ACC112 (cell line): ENCODE measurements around the gene GIPC3.

Experiments
- H2AFZ ChIP-seq: fragments of 200-600 bp; sonication (generic); one replicate; pipeline ENCODE4 v1.6.0; 2017; ENCODE audit warnings: antibody characterized with exemption, low read length; ENCODE audit not compliant: unreplicated experiment
- H3K27ac ChIP-seq: fragments of 200-600 bp; sonication (generic); 2 replicates; pipeline ENCODE4 v1.5.1; 2014; ENCODE audit warnings: low read depth, mild to moderate bottlenecking, antibody characterized with exemption, low read length, moderate library complexity
- H3K27me3 ChIP-seq: fragments of 200-600 bp; sonication (generic); 2 replicates; pipeline ENCODE4 v1.6.1; 2014; ENCODE audit warnings: mild to moderate bottlenecking, antibody characterized with exemption, low read length, moderate library complexity, mixed read lengths; ENCODE audit not compliant: insufficient read depth
- H3K36me3 ChIP-seq: fragments of 200-600 bp; sonication (generic); 2 replicates; pipeline ENCODE4 v1.6.1; 2016; ENCODE audit warnings: mild to moderate bottlenecking, antibody characterized with exemption, low read length, moderate library complexity, mixed read lengths; ENCODE audit not compliant: insufficient read depth
- H3K4me1 ChIP-seq: fragments of 200-600 bp; sonication (generic); one replicate; pipeline ENCODE4 v1.6.1; 2016; ENCODE audit warnings: low read length, mixed read lengths; ENCODE audit not compliant: insufficient read depth, unreplicated experiment, control insufficient read depth
- H3K4me3 ChIP-seq: fragments of 200-600 bp; sonication (generic); 2 replicates; pipeline ENCODE4 v1.5.1; 2014; ENCODE audit warnings: mild to moderate bottlenecking, low read depth, low read length
- H3K79me2 ChIP-seq: fragments of 200-600 bp; sonication (generic); one replicate; pipeline ENCODE4 v1.6.0; 2016; ENCODE audit warnings: low read length; ENCODE audit not compliant: control insufficient read depth, unreplicated experiment, insufficient read depth

The GIPC3 gene

DNA sequence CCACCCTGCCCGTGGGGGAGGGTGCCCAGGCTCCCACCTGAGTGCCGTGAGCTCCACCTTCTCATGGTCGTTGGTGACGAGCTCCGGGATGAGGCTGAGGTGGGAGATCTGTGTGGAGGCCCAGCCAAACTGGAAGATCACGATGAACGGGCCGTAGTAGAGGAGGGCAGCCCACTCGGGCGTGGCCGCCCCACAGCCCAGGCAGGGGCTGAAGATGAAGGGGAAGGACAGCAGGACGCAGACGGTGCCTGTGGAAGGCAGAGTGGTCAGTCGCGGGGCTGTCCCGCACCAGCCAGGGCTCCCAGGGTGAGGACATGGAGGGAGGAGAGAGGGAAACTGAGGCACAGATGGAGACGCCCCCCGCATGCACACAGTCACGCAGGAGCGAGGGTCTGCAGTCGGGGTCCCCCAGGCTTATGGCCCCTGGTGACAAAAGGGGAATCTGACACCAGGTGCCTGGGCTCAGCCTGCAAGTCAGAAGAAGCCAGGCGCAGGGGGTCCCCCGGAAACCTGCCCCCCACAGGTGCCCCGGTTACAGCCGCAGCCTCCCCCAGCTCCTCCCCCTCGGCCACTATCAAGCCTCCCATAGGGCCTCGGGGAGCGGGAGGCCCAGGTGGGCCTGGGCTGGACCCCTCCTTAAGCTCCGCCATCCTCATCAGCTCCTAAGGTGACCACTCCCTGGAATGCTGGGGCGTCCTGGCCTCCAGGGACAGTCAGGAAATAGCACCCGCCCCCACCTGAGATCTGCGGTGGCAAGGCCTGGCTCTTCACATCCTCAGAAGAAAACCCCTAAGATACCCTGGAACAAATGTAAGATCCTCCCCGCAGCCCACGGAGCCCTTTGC, 34.1 kb upstream of the GIPC3 start:
- Histone ChIP-seq H3K27ac (no peak overlapping the region), H3K27me3 (no peaks in the 10 kb centered on the region), H3K4me3 (no peak overlapping the region), H3K79me2 (peaks cover 34% of the 10 kb centered on the region), H3K4me1 (peaks cover 10% of the 10 kb centered on the region), H3K36me3 (no peaks in the 10 kb centered on the region; the same call in 1 of the 2 replicates), H2AFZ (no peak overlapping the region)

DNA sequence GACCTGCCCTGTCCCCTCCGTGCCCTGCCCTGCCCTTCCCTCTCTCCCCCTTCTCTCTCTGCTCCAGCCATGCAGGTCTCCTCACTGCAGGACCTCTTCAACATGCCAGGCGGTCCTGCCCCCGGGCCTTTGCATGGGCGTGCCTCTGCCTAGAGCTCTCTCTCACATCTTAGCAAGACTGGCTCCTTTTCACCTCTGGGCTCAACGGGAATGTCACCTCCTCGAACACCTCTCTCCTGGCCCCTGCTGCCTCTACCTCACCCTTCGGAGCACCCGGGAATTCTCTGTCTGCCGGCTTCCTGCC, 33.5 kb upstream of the GIPC3 start:
- H3K79me2 ChIP-seq = peaks cover 40% of the 10 kb centered on the region
- no peaks in the 10 kb centered on the region; the same call in 1 of the 2 replicates for H3K36me3 ChIP-seq
- no peak overlapping the region for H3K4me3 ChIP-seq

DNA sequence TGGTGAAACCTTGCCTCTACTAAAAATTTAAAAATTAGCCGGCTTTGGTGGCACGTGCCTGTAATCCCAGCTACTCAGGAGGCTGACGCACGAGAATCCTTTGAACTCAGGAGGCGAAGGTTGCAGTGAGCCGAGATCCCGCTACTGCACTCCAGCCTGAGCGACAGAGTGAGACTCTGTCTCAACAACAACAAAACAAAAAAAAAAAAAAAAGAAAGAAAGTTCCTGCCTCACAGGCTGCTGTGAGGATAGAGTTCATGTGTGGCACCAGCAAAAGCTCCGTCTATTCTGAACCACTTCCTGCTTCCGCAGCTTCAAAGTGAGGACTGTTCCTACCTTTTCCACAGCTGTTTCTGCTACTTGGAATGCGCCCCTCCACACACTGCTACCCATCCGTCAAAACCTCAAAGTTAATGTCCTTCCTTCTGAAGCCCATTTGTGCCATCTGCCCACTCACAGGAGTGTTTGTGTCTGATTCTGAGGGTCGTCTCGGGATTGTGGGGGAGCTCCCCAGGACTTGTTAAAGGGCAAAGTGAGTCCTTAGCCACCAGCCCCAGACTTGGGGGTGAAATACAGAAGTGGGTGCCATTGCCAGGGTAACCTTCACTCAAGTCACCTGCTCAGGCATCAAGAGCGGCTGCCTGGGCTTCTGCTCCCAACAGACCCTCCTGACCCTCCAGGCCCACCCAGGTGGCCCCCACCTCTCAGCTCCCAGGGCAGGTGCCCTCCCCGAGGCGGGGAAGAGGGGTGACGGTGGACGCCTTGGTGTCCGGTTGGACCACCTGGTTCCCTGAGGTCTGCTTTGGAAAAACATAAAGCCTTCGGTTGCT, 30.8 kb upstream of the GIPC3 start:
- Histone ChIP-seq H3K79me2 (peaks cover 46% of the 10 kb centered on the region), H3K4me1 (peaks cover 11% of the 10 kb centered on the region), H2AFZ (no peak overlapping the region), H3K36me3 (no peaks in the 10 kb centered on the region; the same call in 1 of the 2 replicates), H3K27me3 (no peaks in the 10 kb centered on the region), H3K27ac (no peak overlapping the region), H3K4me3 (no peak overlapping the region)

More for the DNA sequence above, 33.5 kb upstream of the GIPC3 start:
- peaks cover 11% of the 10 kb centered on the region for H3K4me1 ChIP-seq
- H2AFZ ChIP-seq = no peak overlapping the region
- H3K27ac ChIP-seq = no peak overlapping the region
- H3K27me3 ChIP-seq = no peaks in the 10 kb centered on the region

DNA sequence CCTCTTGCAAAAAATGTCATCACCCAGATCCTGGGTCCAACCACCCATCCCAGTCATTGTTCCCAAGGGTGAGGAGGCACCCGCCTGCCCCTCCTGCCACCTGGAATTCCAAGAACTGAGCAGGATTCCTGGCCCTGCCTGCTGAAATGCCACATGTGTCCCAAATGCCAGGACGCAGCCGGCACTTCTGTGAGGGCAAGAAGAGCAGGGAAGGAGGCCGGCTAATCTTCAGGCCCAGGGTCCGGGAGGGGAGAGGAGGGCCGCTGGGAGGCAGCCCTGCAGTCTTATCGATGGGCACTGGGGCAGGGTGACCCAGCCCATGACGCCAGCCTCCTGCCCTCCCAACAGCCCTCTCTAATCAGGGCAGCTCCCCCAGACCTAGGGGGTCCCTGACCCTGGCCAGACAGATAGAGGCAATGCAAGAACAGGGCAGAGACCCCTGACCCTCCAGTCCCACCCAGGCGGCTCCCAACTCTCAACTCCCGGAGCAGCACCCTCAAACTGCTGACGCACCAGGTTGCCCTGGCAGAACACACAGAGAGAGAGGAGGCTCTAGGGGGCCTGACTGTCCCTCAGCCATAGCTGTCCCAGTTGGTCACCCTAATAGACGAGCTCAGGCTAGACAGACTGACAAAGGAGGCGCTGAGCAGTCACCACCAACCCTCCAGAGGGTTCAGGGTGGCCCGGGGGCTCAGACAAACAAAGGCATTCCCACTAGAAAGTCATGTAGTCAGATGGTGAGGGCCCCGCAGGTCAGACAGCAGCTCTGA, 29.4 kb upstream of the GIPC3 start:
- Histone ChIP-seq H3K4me1 (peaks cover 11% of the 10 kb centered on the region), H3K36me3 (no peaks in the 10 kb centered on the region; the same call in 1 of the 2 replicates), H3K79me2 (peaks cover 46% of the 10 kb centered on the region), H3K27ac (no peak overlapping the region), H2AFZ (no peak overlapping the region), H3K4me3 (peak overlapping the region; percentile 95), H3K27me3 (no peaks in the 10 kb centered on the region)

DNA sequence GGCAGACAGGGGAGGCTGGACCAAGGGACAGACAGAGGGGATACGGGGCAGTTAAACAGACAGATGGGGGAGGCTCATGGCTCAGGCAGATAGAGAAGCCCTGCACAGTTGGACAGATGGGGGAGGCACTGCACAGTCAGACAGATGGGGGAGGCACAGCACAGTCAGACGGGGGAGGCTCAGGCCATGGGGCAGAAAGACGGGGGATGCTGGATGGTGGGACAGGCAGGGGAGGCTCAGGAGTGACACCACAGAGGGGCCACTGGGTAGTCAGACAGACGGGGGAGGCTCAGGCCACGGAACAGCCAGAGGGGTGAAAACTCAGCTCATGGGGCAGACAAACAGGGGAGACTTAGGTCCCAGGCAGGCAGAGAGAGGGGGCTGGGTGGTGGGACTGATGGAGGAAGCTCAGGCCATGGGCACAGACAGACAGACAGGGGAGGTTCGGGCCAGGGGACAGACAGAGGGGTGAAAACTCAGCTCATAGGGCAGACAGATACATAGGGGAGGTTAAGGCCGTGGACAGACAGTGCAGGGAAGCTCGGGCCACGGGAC, 28.8 kb upstream of the GIPC3 start:
- Histone ChIP-seq H2AFZ (no peak overlapping the region), H3K27me3 (no peaks in the 10 kb centered on the region), H3K4me1 (peaks cover 11% of the 10 kb centered on the region), H3K4me3 (peak overlapping the region; percentile 95), H3K27ac (peak overlapping the region; percentile 29; the same call in 1 of the 2 replicates), H3K36me3 (no peaks in the 10 kb centered on the region), H3K79me2 (peaks cover 44% of the 10 kb centered on the region)

DNA sequence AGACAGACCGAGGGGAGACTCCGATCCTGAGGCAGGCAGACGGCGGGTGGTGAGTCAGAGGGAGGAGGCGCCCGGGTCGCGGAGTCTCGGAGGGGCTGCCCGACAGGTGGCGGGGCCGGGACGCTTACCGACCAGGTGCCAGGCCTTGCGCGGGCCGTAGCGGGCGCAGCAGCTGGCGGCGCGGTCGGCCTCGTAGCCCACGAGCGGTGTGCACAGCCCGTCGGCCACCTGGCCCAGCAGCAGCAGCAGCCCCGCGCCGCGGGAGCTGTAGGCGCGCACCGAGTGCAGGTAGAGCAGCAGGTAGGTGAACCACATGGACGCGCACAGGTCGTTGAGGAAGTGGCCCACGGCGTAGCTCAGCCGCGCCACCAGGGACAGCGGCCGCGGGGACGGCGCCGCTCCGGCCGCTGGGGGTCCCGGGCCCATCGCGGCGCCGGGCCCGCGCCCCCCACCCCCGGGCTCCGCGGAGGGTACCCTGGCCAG, 28.3 kb upstream of the GIPC3 start:
- no peaks in the 10 kb centered on the region for H3K27me3 ChIP-seq
- H3K4me1 ChIP-seq = peaks cover 11% of the 10 kb centered on the region
- H3K36me3 ChIP-seq = no peaks in the 10 kb centered on the region
- H2AFZ ChIP-seq = peak overlapping the region; percentile 14
- peaks cover 39% of the 10 kb centered on the region for H3K79me2 ChIP-seq
- H3K27ac ChIP-seq = no peak overlapping the region; the same call in 1 of the 2 replicates
- peak overlapping the region; percentile 95 for H3K4me3 ChIP-seq

DNA sequence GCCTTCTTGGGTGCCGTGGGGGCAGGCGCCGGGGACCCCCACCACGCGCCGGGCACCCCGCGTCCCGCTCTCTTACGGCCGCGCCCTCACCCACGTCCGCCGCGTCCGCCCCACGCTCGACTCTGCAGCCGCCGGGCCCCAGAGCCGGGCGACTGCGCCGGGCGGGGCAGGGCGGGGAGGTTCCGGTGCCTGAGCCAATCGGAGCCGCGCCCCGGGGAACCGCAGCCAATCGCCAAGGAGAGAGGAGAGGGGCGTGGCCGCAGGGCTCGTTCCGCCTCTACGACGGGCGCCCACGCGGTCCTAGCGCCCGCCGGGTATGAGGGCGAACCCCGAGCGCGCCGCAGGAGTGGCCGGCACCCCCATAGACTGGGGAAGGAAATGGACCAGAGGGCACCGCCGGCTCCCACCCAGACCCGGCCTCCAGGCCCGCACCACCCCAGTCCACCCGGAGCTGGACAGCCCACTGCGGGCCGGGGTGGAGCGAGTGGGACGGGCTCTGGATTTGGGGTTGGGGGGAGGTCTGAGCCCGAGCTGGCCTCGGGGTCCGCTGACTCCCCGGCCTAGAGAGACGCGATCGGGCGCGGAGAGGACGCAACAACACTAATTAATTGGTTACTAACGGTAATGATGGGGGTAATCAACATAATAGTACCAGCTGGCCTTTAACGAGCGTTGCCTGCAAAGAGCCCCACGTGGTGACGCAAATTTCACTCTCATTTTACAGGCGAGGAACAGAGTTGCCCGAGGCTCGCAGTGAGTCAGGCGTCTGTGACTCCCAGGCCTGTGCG, 27.6 kb upstream of the GIPC3 start, which contains the start of gene MFSD12:
Gene MFSD12, minus strand, starts transcription at position 126 of the 788 bp plus-strand sequence. CDS start 183 bp downstream, outside the sequence.
- Histone ChIP-seq H3K4me3 (peak within 1 kb of the TSS; percentile 95), H3K4me1 (peaks cover 11% of the 10 kb centered on the region), H3K27me3 (no peaks in the 10 kb centered on the region), H2AFZ (peak within 1 kb of the TSS; percentile 96), H3K36me3 (no peaks in the 10 kb centered on the region), H3K79me2 (peaks cover 37% of the 10 kb centered on the region), H3K27ac (peak within 1 kb of the TSS; percentile 82)

DNA sequence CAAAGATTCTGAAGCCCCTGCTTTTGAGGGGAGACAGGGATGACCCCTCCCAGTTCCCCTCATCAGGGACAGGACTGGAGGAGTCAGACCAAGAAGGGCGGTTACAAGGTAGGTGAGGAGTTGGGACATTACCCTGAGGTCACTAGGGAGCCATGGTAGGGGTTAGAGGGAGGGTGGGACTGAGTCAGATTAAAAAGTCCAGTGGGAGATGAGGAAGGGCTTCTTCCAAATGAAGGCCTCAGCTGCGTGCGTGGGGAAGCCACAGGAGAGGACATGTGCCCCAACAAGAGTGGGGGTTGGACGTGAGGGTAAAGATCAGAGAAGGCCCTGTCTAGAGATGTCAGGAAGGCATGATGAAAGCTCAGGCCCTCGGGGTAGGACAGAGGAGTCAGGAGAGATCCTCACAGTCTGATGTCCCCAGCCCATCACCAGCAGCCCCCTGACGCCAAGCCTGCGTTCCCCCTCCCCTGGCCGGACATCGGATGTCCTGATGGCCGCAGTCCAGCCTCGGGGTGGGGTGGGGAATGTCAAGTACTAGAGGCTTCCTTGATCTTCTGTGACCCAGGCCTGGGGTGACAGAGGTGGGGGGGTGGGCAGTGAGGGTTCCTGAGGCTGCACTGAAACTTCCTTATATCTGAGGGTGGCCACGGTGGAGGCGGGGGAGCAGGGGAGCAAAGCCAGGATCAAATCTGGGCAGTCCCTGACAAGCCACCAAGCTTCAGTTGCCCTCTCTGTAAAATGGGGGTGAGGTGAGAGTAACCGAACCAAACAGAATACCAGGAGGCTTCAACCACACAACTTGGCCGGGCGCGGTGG, 21.4 kb upstream of the GIPC3 start:
- H3K79me2 ChIP-seq = no peaks in the 10 kb centered on the region
- H3K4me3 ChIP-seq = no peak overlapping the region
- no peak overlapping the region for H2AFZ ChIP-seq
- H3K4me1 ChIP-seq = no peaks in the 10 kb centered on the region
- H3K27ac ChIP-seq = no peak overlapping the region
- H3K36me3 ChIP-seq = no peaks in the 10 kb centered on the region
- H3K27me3 ChIP-seq = no peaks in the 10 kb centered on the region

DNA sequence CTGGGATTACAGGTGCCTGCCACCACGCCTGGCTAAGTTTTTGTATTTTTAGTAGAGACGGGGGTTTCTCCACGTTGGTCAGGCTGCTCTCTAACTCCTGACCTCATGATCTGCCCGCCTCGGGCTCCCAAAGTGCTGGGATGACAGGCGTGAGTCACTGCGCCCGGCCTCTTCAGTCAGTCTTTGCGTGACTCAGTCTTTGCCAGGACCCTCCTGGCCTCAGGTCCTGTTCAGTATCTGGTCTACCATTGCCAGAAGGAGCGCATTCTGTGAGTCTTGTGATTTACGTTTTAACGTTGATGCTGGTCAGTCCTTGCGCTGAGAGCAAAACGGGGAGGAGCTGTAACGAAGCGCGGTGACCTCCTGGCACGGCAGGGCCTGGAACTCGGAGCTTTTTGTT, 20.1 kb upstream of the GIPC3 start:
- Histone ChIP-seq H3K27me3 (no peaks in the 10 kb centered on the region), H3K4me1 (no peaks in the 10 kb centered on the region), H3K36me3 (no peaks in the 10 kb centered on the region), H3K27ac (no peak overlapping the region), H2AFZ (no peak overlapping the region), H3K4me3 (no peak overlapping the region), H3K79me2 (no peaks in the 10 kb centered on the region)
